IMR-90 (cell line): ENCODE measurements around the gene EFCAB9. TPM values are rescaled to one million over a fixed set of nuclear protein-coding genes. Genes with fewer than 3 reads are reported as not detected.
"Not testable (repeated sequence)": the region's sequence is repeated elsewhere in the genome, so short reads cannot be mapped to it uniquely, and the experiment has no call there.

ENCODE experiments used
- ATAC-seq: fragments of 200-7000 bp; cut with Tn5 transposase; 2 replicates; pipeline ENCODE4 v1.9.1; 2020; ENCODE audit warnings: low read depth, mild to moderate bottlenecking, moderate library complexity
- BruUV-seq: library from RNA; stranded (reverse); fragments of 400-500 nt; replicated peaks from 2 replicates; lab custom pipeline; 2021; lab: Mats Ljungman, UMichigan
- CTCF ChIA-PET: fragments of 300-600 bp; formaldehyde crosslinking; extraction: SDS; loops from one replicate; lab custom pipeline; 2021; ENCODE audit warnings: antibody characterized with exemption; lab: Yijun Ruan, JAX
- POLR2A ChIA-PET: fragments of 300-600 bp; sonication (Branson Sonifier 250); formaldehyde crosslinking; loops from one replicate; lab custom pipeline; 2022; ENCODE audit warnings: antibody characterized with exemption; ENCODE audit not compliant: unreplicated experiment; lab: Charles Lee
- DNase-seq: peaks from one replicate; pipeline ENCODE4 v3.0.0; 2013
- H2AFZ ChIP-seq: replicated peaks from 2 replicates; pipeline ENCODE3; 2013; ENCODE audit warnings: low read length, mild to moderate bottlenecking; ENCODE audit not compliant: poor library complexity
- H2AK5ac ChIP-seq: 2 replicates; pipeline ENCODE4 v1.6.1; 2013; ENCODE audit warnings: low read depth, low read length, inconsistent platforms
- H2AK9ac ChIP-seq: replicated peaks from 2 replicates; pipeline ENCODE3; 2013; ENCODE audit warnings: mild to moderate bottlenecking, low read depth, low read length, moderate library complexity; ENCODE audit not compliant: poor library complexity
- H2BK120ac ChIP-seq: 2 replicates; pipeline ENCODE4 v1.6.1; 2013; ENCODE audit warnings: low read depth, low read length, inconsistent platforms
- H2BK15ac ChIP-seq: 3 replicates; pipeline ENCODE4 v1.6.1; 2013; ENCODE audit warnings: low read depth, low read length, inconsistent platforms
- H2BK20ac ChIP-seq: 2 replicates; pipeline ENCODE4 v1.6.1; 2013; ENCODE audit warnings: low read depth, mild to moderate bottlenecking, inconsistent platforms, low read length, moderate library complexity
- H2BK5ac ChIP-seq: 2 replicates; pipeline ENCODE4 v1.6.1; 2013; ENCODE audit warnings: mild to moderate bottlenecking, low read depth, low read length, inconsistent platforms; ENCODE audit not compliant: poor library complexity, severe bottlenecking
- H3K14ac ChIP-seq: replicated peaks from 2 replicates; pipeline ENCODE4 v1.6.1; 2013; ENCODE audit warnings: low read depth, low read length, inconsistent platforms
- H3K18ac ChIP-seq: 2 replicates; pipeline ENCODE4 v1.6.1; 2013; ENCODE audit warnings: low read depth, low read length, control low read depth
- H3K23ac ChIP-seq: 2 replicates; pipeline ENCODE4 v1.6.1; 2013; ENCODE audit warnings: low read depth, low read length, inconsistent platforms
- H3K27ac ChIP-seq: 2 replicates; pipeline ENCODE4 v1.5.1; 2013; ENCODE audit warnings: mild to moderate bottlenecking, control low read depth, low read length; ENCODE audit not compliant: insufficient read depth
- H3K27me3 ChIP-seq: 2 replicates; pipeline ENCODE4 v1.6.1; 2013; ENCODE audit warnings: low read length; ENCODE audit not compliant: control insufficient read depth, insufficient read depth
- H3K36me3 ChIP-seq: 2 replicates; pipeline ENCODE4 v1.6.1; 2013; ENCODE audit warnings: low read length, mixed read lengths; ENCODE audit not compliant: control insufficient read depth, insufficient read depth
- H3K4ac ChIP-seq: 2 replicates; pipeline ENCODE4 v1.6.1; 2013; ENCODE audit warnings: low read depth, low read length, inconsistent platforms
- H3K4me1 ChIP-seq: 2 replicates; pipeline ENCODE4 v1.6.1; 2013; ENCODE audit warnings: low read length, mixed read lengths; ENCODE audit not compliant: control insufficient read depth, insufficient read depth
- H3K4me2 ChIP-seq: 2 replicates; pipeline ENCODE4 v1.6.1; 2013; ENCODE audit warnings: low read depth, mild to moderate bottlenecking, control low read depth, low read length, moderate library complexity
- H3K4me3 ChIP-seq: 2 replicates; pipeline ENCODE4 v1.5.1; 2013; ENCODE audit warnings: low read depth, mild to moderate bottlenecking, control low read depth, low read length, moderate library complexity; ENCODE audit not compliant: insufficient read depth
- H3K56ac ChIP-seq: 2 replicates; pipeline ENCODE4 v1.6.1; 2013; ENCODE audit warnings: low read length, inconsistent platforms; ENCODE audit not compliant: insufficient read depth; ENCODE audit errors: extremely low read depth
- H3K79me1 ChIP-seq, 2 experiments: 2 replicates each; pipeline ENCODE4 v1.6.1; 2013; ENCODE audit warnings: low read length in 2 of 2, inconsistent platforms in 1 of 2, low read depth in 1 of 2
- H3K9ac ChIP-seq: 2 replicates; pipeline ENCODE4 v1.6.1; 2013; ENCODE audit warnings: low read depth, low read length, control low read depth
- H3K9me1 ChIP-seq: 2 replicates; pipeline ENCODE4 v1.6.1; 2013; ENCODE audit warnings: low read length, inconsistent platforms; ENCODE audit not compliant: insufficient read depth
- H3K9me3 ChIP-seq: 2 replicates; pipeline ENCODE4 v1.6.1; 2013; ENCODE audit warnings: low read length; ENCODE audit not compliant: control insufficient read depth, insufficient read depth
- H4K20me1 ChIP-seq: 2 replicates; pipeline ENCODE4 v1.6.1; 2013; ENCODE audit warnings: low read length, inconsistent platforms; ENCODE audit not compliant: insufficient read depth
- H4K5ac ChIP-seq: 2 replicates; pipeline ENCODE4 v1.6.1; 2013; ENCODE audit warnings: mild to moderate bottlenecking, low read depth, low read length, control low read depth
- H4K8ac ChIP-seq, 2 experiments: 2 replicates each; pipeline ENCODE4 v1.6.1; 2013; ENCODE audit warnings: low read depth in 2 of 2, low read length in 2 of 2, control low read depth in 1 of 2, inconsistent platforms in 1 of 2
- H4K91ac ChIP-seq: 2 replicates; pipeline ENCODE4 v1.6.1; 2013; ENCODE audit warnings: low read depth, low read length, inconsistent platforms; ENCODE audit not compliant: insufficient read depth
- BHLHE40 ChIP-seq: fragments of 150-350 bp; IDR thresholded peaks from 2 replicates; pipeline ENCODE4 v1.6.1; 2016; ENCODE audit warnings: mild to moderate bottlenecking, low read depth, low read length
- FOS ChIP-seq: fragments of 150-350 bp; IDR thresholded peaks from 2 replicates; pipeline ENCODE4 v1.6.1; 2016; ENCODE audit warnings: low read depth, low read length
- MAZ ChIP-seq: IDR thresholded peaks from 2 replicates; pipeline ENCODE4 v1.6.1; 2012; ENCODE audit warnings: low read depth, mild to moderate bottlenecking, low read length, improper control_type of control experiment, moderate library complexity, borderline replicate concordance
- RCOR1 ChIP-seq: IDR thresholded peaks from 2 replicates; pipeline ENCODE4 v1.6.1; 2012; ENCODE audit warnings: mild to moderate bottlenecking, low read length, improper control_type of control experiment; ENCODE audit not compliant: insufficient replicate concordance
- WGBS, 2 experiments: methylation state at CpG; one replicate each; pipeline versions ENCODE4 v1.1.5 to v1.1.7; 2013; ENCODE audit warnings: missing lambda C conversion rate in 2 of 2; ENCODE audit not compliant: insufficient read length in 1 of 2; ENCODE audit errors: extremely low coverage in 2 of 2; 5-methylcytosine and 5-hydroxymethylcytosine counted together
- dilution Hi-C: fragments of 300-500 bp; cut with HindIII; formaldehyde crosslinking; loops from one replicate; pipeline ENCODE4 v1.14.3; 2018; ENCODE audit warnings: low sequenced_read_pairs; ENCODE audit not compliant: unreplicated experiment
- in situ Hi-C: fragments of 300-500 bp; cut with MboI; formaldehyde crosslinking; loops from 3 replicates; pipeline ENCODE4 v1.14.3; 2019; ENCODE audit warnings: low sequenced_read_pairs, inconsistent platforms, mixed read lengths
- intact Hi-C: fragments of 100-400 bp; cut with micrococcal nuclease; formaldehyde crosslinking; loops from 2 replicates; pipeline ENCODE4 v1.10.0; 2022
- polyA plus RNA-seq, 3 experiments: library from polyadenylated mRNA; depleted of rRNA; stranded (reverse); fragments of >200 nt; gene quantifications; 2 replicates each; pipeline ENCODE4 v1.2.3, GENCODE V29; 2012; ENCODE audit warnings: low replicate concordance in 1 of 3
- total RNA-seq: library from RNA; depleted of rRNA; stranded (reverse); fragments of >200 nt; gene quantifications from 2 replicates; pipeline ENCODE4 v1.2.3, GENCODE V29; 2012
- TF ChIP-seq, protein P1 (sequence below): fragments of 150-350 bp; IDR thresholded peaks from 2 replicates; pipeline ENCODE4 v1.6.1; 2017; ENCODE audit warnings: mild to moderate bottlenecking, antibody characterized with exemption, low read length, low read depth

EFCAB9 gene
- total and polyA plus RNA-seq, 2 of the 4 experiments (the other 2 are of a cell fraction): not detected

DNA sequence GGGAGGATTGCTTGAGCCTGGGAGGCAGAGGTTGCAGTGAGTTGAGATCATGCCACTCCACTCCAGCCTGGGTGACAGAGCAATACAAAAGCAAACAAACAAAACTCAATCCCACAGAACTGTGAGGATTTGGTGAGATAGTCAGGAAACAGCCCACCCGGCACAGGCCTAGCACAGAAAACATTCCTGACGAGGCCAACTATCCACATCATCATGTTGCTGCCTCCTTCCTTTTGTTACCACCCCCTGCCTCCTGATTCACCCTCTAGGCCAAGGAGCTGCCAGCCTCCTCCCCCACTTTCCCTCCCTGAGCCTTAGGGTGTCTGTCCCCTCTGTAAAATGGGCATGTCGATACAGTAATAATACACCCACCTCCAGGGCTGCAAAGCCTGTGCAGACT lies 44.9 kb upstream of the EFCAB9 start:
- Histone ChIP-seq H4K5ac (no peak overlapping the region), H4K8ac (peak overlapping the region in 1 of 2 experiments; percentile 26; a peak in 1 of 4 replicates), H3K18ac (no peak overlapping the region), H3K9ac (no peak overlapping the region), H3K4me1 (peaks cover 17% of the 10 kb centered on the region), H2AFZ (peak overlapping the region; percentile 40), H3K79me1 (peaks cover 32 to 75% of the 10 kb centered on the region in 2 experiments), H4K91ac (no peak overlapping the region; the same call in 1 of the 2 replicates), H3K4me3 (no peak overlapping the region), H2AK9ac (peak overlapping the region; percentile 86), H3K27ac (no peak overlapping the region), H3K36me3 (peaks cover 9% of the 10 kb centered on the region), H2BK15ac (no peak overlapping the region), H3K9me1 (peaks cover 12% of the 10 kb centered on the region; the same call in 1 of the 2 replicates), H3K27me3 (no peaks in the 10 kb centered on the region), H2BK20ac (0 out of 2 replicates have a peak overlapping the region, but pooled peaks have one; percentile 39), H3K56ac (no peak overlapping the region), H2BK120ac (peak overlapping the region; percentile 20; the same call in 1 of the 2 replicates), H3K23ac (no peak overlapping the region), H3K9me3 (no peaks in the 10 kb centered on the region), H2AK5ac (peak overlapping the region; percentile 21; the same call in 1 of the 2 replicates), H3K4me2 (no peak overlapping the region), H4K20me1 (peaks cover 21% of the 10 kb centered on the region), H2BK5ac (peak overlapping the region; percentile 42), H3K14ac (no peak overlapping the region), H3K4ac (peak overlapping the region; percentile 14; the same call in 1 of the 2 replicates)
- peak; percentile 88 for ATAC-seq
- BruUV-seq: no TSS peak
- ChIA-PET POLR2A (no interaction called here), CTCF (no interaction called here)
- intact Hi-C loops: no loop called here
- peak; percentile 54; the same call in 1 of the 2 replicates for TF ChIP-seq MAZ
- peak; percentile 34; the same call in 1 of the 2 replicates for TF ChIP-seq BHLHE40
- TF ChIP-seq, protein P1, sequence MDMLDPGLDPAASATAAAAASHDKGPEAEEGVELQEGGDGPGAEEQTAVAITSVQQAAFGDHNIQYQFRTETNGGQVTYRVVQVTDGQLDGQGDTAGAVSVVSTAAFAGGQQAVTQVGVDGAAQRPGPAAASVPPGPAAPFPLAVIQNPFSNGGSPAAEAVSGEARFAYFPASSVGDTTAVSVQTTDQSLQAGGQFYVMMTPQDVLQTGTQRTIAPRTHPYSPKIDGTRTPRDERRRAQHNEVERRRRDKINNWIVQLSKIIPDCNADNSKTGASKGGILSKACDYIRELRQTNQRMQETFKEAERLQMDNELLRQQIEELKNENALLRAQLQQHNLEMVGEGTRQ: no peak
- peak; percentile 19; the same call in 1 of the 2 replicates for TF ChIP-seq FOS
- peak; percentile 45 for TF ChIP-seq RCOR1
- 0% methylated on average over 1 of the region's 3 CpGs; no CpG with 5 or more reads in 1 of the 2 experiments for WGBS, 2 experiments
- DNase-seq: peak; percentile 89
- dilution Hi-C loops: no loop called here
- in situ Hi-C loops: no loop called here

DNA sequence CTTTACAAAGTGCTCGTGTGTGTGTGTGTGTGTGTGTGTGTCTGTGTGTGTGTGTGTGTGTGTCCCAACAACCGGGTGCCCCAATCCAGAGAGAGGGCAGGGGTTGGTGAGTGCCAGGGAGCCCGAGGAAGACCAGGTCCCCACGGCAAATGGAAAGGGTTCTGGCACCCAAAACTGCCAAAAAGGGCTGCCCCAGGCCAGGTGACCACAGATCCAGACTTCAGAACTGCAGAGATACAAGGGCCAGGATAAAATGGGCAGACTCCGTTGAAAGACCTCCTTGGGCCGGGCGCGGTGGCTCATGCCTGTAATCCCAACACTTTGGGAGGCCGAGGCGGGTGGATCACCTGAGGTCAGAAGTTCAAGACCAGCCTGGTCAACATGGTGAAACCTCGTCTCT lies 44.5 kb upstream of the EFCAB9 start:
- ATAC-seq, H3K4me3 ChIP-seq, H3K27me3 ChIP-seq, H3K18ac ChIP-seq, H4K5ac ChIP-seq, H3K56ac ChIP-seq, H3K4me2 ChIP-seq, H3K9me3 ChIP-seq, H4K91ac ChIP-seq, dilution Hi-C loops, H3K9ac ChIP-seq, in situ Hi-C loops, intact Hi-C loops, CTCF ChIA-PET, H2AK5ac ChIP-seq, POLR2A ChIA-PET, DNase-seq, H2BK15ac ChIP-seq, H3K14ac ChIP-seq, H3K27ac ChIP-seq, H3K23ac ChIP-seq, BruUV-seq: not testable (repeated sequence)
- Histone ChIP-seq H3K4ac (peak overlapping the region; percentile 14; the same call in 1 of the 2 replicates), H2AK9ac (peak overlapping the region; percentile 86), H2BK5ac (peak overlapping the region; percentile 42), H3K79me1 (peaks cover 32 to 75% of the 10 kb centered on the region in 2 experiments), H2BK20ac (peak overlapping the region; percentile 39; the same call in 1 of the 2 replicates), H4K20me1 (peaks cover 17% of the 10 kb centered on the region), H2BK120ac (peak overlapping the region; percentile 20; the same call in 1 of the 2 replicates), H2AFZ (peak overlapping the region; percentile 40), H3K36me3 (peaks cover 12% of the 10 kb centered on the region), H3K4me1 (peaks cover 13% of the 10 kb centered on the region), H3K9me1 (peaks cover 14% of the 10 kb centered on the region; the same call in 1 of the 2 replicates), H4K8ac (peak overlapping the region in 1 of 2 experiments; percentile 26; a peak in 1 of 4 replicates)
- 58% methylated on average over 2 of the region's 11 CpGs; no CpG with 5 or more reads in 1 of the 2 experiments for WGBS, 2 experiments
